NK-92 treated with Interleukin-12 subunit alpha and Interleukin-12 subunit beta, amount 100 ng/mL, for 24 hours (cell line): ENCODE results near the gene CDHR1.

Experiments used
- DNase-seq: peaks from one replicate; lab custom pipeline; 2025; lab: John Stamatoyannopoulos, UW

The CDHR1 gene

DNA sequence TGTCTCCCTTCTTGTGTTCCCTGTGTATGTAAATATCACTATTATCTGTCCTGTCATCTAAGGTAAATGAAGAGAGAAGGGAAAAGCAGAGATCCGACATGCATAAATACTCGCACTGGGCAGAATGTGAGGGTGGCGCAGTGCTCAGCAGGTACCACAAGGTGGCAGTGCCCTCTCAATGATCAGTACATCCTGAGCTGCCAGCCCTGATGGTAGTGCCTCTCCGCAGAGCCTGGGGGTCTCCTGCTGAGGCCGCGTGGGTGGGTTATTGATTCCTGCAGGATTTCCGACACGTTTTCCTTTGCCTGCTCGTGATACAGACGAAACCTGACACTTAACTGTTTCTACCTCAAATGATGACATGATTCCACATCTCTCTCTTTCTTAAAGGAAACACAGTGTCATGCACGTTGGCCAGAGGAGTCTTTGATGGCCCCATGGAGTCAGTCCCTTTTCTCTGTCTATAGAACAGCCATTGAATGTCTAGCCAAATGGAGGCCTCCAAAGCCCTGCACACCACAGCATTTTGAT, 70.3 kb downstream of the CDHR1 start:
- peak; percentile 8 for DNase-seq

GRCh38 chr10:84265418-84265817, 71.1 kb downstream of the CDHR1 start:
- no peak for DNase-seq

DNA sequence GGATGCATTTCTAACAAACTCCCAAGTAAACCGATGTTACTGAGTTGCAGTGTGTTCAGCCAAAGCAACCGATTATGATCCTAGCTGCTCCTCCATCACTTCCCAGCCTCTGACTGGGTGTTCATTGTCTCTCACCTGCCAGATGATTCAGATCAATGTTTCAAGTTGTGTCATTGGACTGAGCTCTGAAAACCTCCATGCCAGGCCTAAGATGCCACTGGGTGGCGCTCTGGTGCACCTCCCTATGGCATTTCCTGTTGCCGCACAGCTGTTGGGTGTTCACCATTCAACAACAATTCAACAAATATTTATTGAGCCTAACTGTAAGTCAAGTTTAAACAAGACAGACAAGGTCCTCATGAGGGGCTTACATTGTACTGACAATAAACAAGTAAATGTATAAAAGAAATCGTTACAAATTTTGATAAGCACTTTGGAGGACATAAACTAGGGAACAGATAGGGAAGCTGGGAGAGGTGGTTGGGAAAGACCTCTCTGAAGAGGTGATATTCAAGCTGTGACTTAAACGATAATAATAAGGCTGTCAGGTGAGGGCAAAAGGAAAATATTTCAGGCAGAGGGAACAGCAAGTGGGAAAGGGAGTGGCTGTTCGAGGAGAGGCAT, 73.3 kb downstream of the CDHR1 start:
- peak; percentile 6 for DNase-seq

DNA sequence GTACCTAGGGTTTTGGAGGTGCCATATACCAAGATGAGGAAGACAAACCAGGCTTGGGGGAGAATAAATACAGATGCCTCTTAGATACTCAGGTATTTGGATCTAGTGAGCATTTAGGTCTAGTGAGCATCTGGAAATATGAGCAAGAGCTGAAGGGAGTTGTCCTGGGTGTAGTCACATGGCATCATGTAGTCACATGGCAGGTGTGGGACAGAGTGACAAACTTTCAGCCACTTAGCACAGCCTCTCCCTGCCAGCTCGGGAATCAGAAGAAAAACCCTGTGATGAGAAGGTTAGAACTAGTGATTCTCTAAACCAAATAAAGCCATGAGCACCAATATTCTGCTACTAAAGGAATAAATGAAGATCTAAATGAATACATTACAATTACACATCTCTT, 74.8 kb downstream of the CDHR1 start:
- DNase-seq = no peak
